Measurements from ENCODE around the gene DNAH12. TPM values are rescaled to one million over a fixed set of nuclear protein-coding genes. Genes with fewer than 3 reads are reported as not detected.
"Not testable (repeated sequence)": the region's sequence is repeated elsewhere in the genome, so short reads cannot be mapped to it uniquely, and the experiment has no call there.

DNAH12 gene
- total and polyA plus RNA-seq, 2 of the 4 experiments (the other 2 are of a cell fraction) = under 0.01 to 0.02 TPM

- H3K56ac ChIP-seq (ENCODE audit: extremely low read depth, insufficient read depth, low read length); H3K4me1 ChIP-seq (ENCODE audit: control insufficient read depth, insufficient read depth, low read length); H3K79me1 ChIP-seq (ENCODE audit: low read depth in 1 of 2, low read length in 2 of 2); DNase-seq; H3K36me3 ChIP-seq (ENCODE audit: control insufficient read depth, insufficient read depth, low read length); H3K9ac ChIP-seq (ENCODE audit: low read depth, low read length); H2AK9ac ChIP-seq (replicated peaks; ENCODE audit: low read depth, low read length, poor library complexity); BruUV-seq (replicated peaks); H3K4ac ChIP-seq (ENCODE audit: low read depth, low read length); H2AFZ ChIP-seq (replicated peaks; ENCODE audit: low read length, poor library complexity); H4K8ac ChIP-seq (ENCODE audit: low read depth in 2 of 2, low read length in 2 of 2); H4K91ac ChIP-seq (ENCODE audit: insufficient read depth, low read depth, low read length); H3K23ac ChIP-seq (ENCODE audit: low read depth, low read length); H3K27me3 ChIP-seq (ENCODE audit: control insufficient read depth, insufficient read depth, low read length); H4K5ac ChIP-seq (ENCODE audit: low read depth, low read length); H2BK20ac ChIP-seq (ENCODE audit: low read depth, low read length); dilution Hi-C loops (cut with HindIII; ENCODE audit: low sequenced_read_pairs, unreplicated experiment); POLR2A ChIA-PET (ENCODE audit: unreplicated experiment); intact Hi-C loops (cut with micrococcal nuclease); H2BK15ac ChIP-seq (ENCODE audit: low read depth, low read length); H3K9me1 ChIP-seq (ENCODE audit: insufficient read depth, low read length); H3K4me2 ChIP-seq (ENCODE audit: low read depth, low read length); in situ Hi-C loops (cut with MboI; ENCODE audit: low sequenced_read_pairs); H2AK5ac ChIP-seq (ENCODE audit: low read depth, low read length); CTCF ChIA-PET; H3K18ac ChIP-seq (ENCODE audit: low read depth, low read length); H3K14ac ChIP-seq (replicated peaks; ENCODE audit: low read depth, low read length); H3K27ac ChIP-seq (ENCODE audit: insufficient read depth, low read length); H3K9me3 ChIP-seq (ENCODE audit: control insufficient read depth, insufficient read depth, low read length); H3K4me3 ChIP-seq (ENCODE audit: insufficient read depth, low read depth, low read length); H2BK120ac ChIP-seq (ENCODE audit: low read depth, low read length); H2BK5ac ChIP-seq (ENCODE audit: low read depth, low read length, poor library complexity, severe bottlenecking); H4K20me1 ChIP-seq (ENCODE audit: insufficient read depth, low read length); ATAC-seq (ENCODE audit: low read depth): not testable (repeated sequence)
- 91% methylated on average over 4 of the region's 33 CpGs; no CpG with 5 or more reads in 1 of the 2 experiments for WGBS, 2 experiments (ENCODE audit: extremely low coverage in 2 of 2, insufficient read length in 1 of 2)
Measured at GRCh38 chr3:57449276-57449847, 94.8 kb downstream of the DNAH12 start.

GRCh38 chr3:57448489-57448888, 95.7 kb downstream of the DNAH12 start:
- dilution Hi-C loops (cut with HindIII; ENCODE audit: low sequenced_read_pairs, unreplicated experiment); H2BK15ac ChIP-seq (ENCODE audit: low read depth, low read length); H2BK5ac ChIP-seq (ENCODE audit: low read depth, low read length, poor library complexity, severe bottlenecking); H3K79me1 ChIP-seq (ENCODE audit: low read depth in 1 of 2, low read length in 2 of 2); H3K9me1 ChIP-seq (ENCODE audit: insufficient read depth, low read length); H4K8ac ChIP-seq (ENCODE audit: low read depth in 2 of 2, low read length in 2 of 2); POLR2A ChIA-PET (ENCODE audit: unreplicated experiment); H2AK5ac ChIP-seq (ENCODE audit: low read depth, low read length); intact Hi-C loops (cut with micrococcal nuclease); H4K91ac ChIP-seq (ENCODE audit: insufficient read depth, low read depth, low read length); H3K9me3 ChIP-seq (ENCODE audit: control insufficient read depth, insufficient read depth, low read length); H3K4me3 ChIP-seq (ENCODE audit: insufficient read depth, low read depth, low read length); H3K56ac ChIP-seq (ENCODE audit: extremely low read depth, insufficient read depth, low read length); H4K20me1 ChIP-seq (ENCODE audit: insufficient read depth, low read length); H2AK9ac ChIP-seq (replicated peaks; ENCODE audit: low read depth, low read length, poor library complexity); H3K18ac ChIP-seq (ENCODE audit: low read depth, low read length); H3K23ac ChIP-seq (ENCODE audit: low read depth, low read length); H3K4me2 ChIP-seq (ENCODE audit: low read depth, low read length); H3K4ac ChIP-seq (ENCODE audit: low read depth, low read length); H2AFZ ChIP-seq (replicated peaks; ENCODE audit: low read length, poor library complexity); H2BK120ac ChIP-seq (ENCODE audit: low read depth, low read length); BruUV-seq (replicated peaks); H3K36me3 ChIP-seq (ENCODE audit: control insufficient read depth, insufficient read depth, low read length); CTCF ChIA-PET; in situ Hi-C loops (cut with MboI; ENCODE audit: low sequenced_read_pairs); H3K27me3 ChIP-seq (ENCODE audit: control insufficient read depth, insufficient read depth, low read length); H3K27ac ChIP-seq (ENCODE audit: insufficient read depth, low read length); H2BK20ac ChIP-seq (ENCODE audit: low read depth, low read length); H4K5ac ChIP-seq (ENCODE audit: low read depth, low read length); H3K14ac ChIP-seq (replicated peaks; ENCODE audit: low read depth, low read length); DNase-seq; H3K4me1 ChIP-seq (ENCODE audit: control insufficient read depth, insufficient read depth, low read length); H3K9ac ChIP-seq (ENCODE audit: low read depth, low read length); ATAC-seq (ENCODE audit: low read depth): not testable (repeated sequence)
- WGBS, 2 experiments (ENCODE audit: extremely low coverage in 2 of 2, insufficient read length in 1 of 2) = no CpG with 5 or more reads among the region's 5 CpGs

Measured in IMR-90 (cell line).